GM12878 (cell line): ENCODE results near the gene USP5. TPM values are rescaled to one million over a fixed set of nuclear protein-coding genes. Genes with fewer than 3 reads are reported as not detected.

ENCODE experiments used
- ATAC-seq: fragments of 200-7000 bp; cut with Tn5 transposase; 3 replicates; pipeline ENCODE4 v1.9.1; 2020; ENCODE audit warnings: mild to moderate bottlenecking, moderate library complexity
- BruUV-seq: library from RNA; stranded (reverse); fragments of 400-500 nt; replicated peaks from 2 replicates; lab custom pipeline; 2021; lab: Mats Ljungman, UMichigan
- CTCF ChIA-PET: fragments of 300-600 bp; sonication (Branson Sonifier 250); formaldehyde crosslinking; extraction: SDS; loops from one replicate; lab custom pipeline; 2021; ENCODE audit warnings: inconsistent platforms; lab: Yijun Ruan, JAX
- POLR2A ChIA-PET: fragments of 350-600 bp; formaldehyde crosslinking; extraction: SDS; loops from one replicate; lab custom pipeline; 2021; ENCODE audit warnings: inconsistent platforms; lab: Charles Lee
- RAD21 ChIA-PET: fragments of 300-600 bp; sonication (Branson Sonifier 250); formaldehyde crosslinking; loops from one replicate; lab custom pipeline; 2023; ENCODE audit warnings: antibody characterized with exemption; ENCODE audit not compliant: unreplicated experiment; lab: Charles Lee
- SMC1A ChIA-PET: fragments of 300-600 bp; sonication (Branson Sonifier 250); formaldehyde crosslinking; loops from one replicate; lab custom pipeline; 2023; ENCODE audit not compliant: unreplicated experiment, uncharacterized antibody; lab: Charles Lee
- DNase-seq: peaks from one replicate; pipeline ENCODE4 v3.0.0-alpha.2; 2011; ENCODE audit warnings: low read depth, low spot score
- FAIRE-seq: peaks from 3 replicates; lab custom pipeline; 2011; peaks lifted over from hg19 to GRCh38; lab: Jason Lieb, UNC
- H2AFZ ChIP-seq: 2 replicates; pipeline ENCODE4 v1.6.0; 2011; ENCODE audit warnings: low read depth, low read length, control low read depth; ENCODE audit not compliant: control insufficient read depth
- H3K27ac ChIP-seq: 2 replicates; pipeline ENCODE4 v1.5.1; 2011; ENCODE audit warnings: control low read depth; ENCODE audit not compliant: control insufficient read depth, insufficient read depth
- H3K27me3 ChIP-seq, 2 experiments: replicated peaks in 1 of 2; 2 replicates each; pipeline versions ENCODE4 v1.6.0 to v1.6.1; 2011; ENCODE audit warnings: low read length in 1 of 2; ENCODE audit not compliant: control insufficient read depth in 2 of 2, insufficient read depth in 2 of 2
- H3K36me3 ChIP-seq, 2 experiments: 2 replicates each; pipeline ENCODE4 v1.5.1; 2011; ENCODE audit warnings: low read length in 1 of 2; ENCODE audit not compliant: control insufficient read depth in 2 of 2, insufficient read depth in 2 of 2
- H3K4me1 ChIP-seq: 2 replicates; pipeline ENCODE4 v1.6.1; 2011; ENCODE audit warnings: mild to moderate bottlenecking, low read length, moderate library complexity, mixed read lengths; ENCODE audit not compliant: control insufficient read depth, insufficient read depth
- H3K4me2 ChIP-seq: 2 replicates; pipeline ENCODE4 v1.6.0; 2011; ENCODE audit warnings: control low read depth; ENCODE audit not compliant: control insufficient read depth, insufficient read depth
- H3K4me3 ChIP-seq: fragments of 200-600 bp; sonication (generic); 2 replicates; pipeline ENCODE4 v1.5.1; 2016
- H3K79me2 ChIP-seq: 2 replicates; pipeline ENCODE4 v1.6.0; 2011; ENCODE audit warnings: low read length; ENCODE audit not compliant: control insufficient read depth, insufficient read depth
- H3K9ac ChIP-seq: 2 replicates; pipeline ENCODE4 v1.8.0; 2011; ENCODE audit warnings: low read length, control low read depth, mixed read lengths; ENCODE audit not compliant: control insufficient read depth, insufficient read depth
- H3K9me3 ChIP-seq: replicated peaks from 3 replicates; pipeline ENCODE4 v1.5.1; 2011; ENCODE audit warnings: mild to moderate bottlenecking, low read length; ENCODE audit not compliant: control insufficient read depth, insufficient read depth
- H4K20me1 ChIP-seq: 2 replicates; pipeline ENCODE4 v1.6.0; 2011; ENCODE audit not compliant: control insufficient read depth, insufficient read depth
- IKZF1 ChIP-seq: fragments of 450-650 bp; conservative IDR thresholded peaks from 2 replicates; pipeline ENCODE4 v1.6.1; 2017; ENCODE audit warnings: antibody characterized with exemption, mild to moderate bottlenecking
- MAX ChIP-seq: IDR thresholded peaks from 2 replicates; pipeline ENCODE4 v1.6.1; 2012; ENCODE audit warnings: low read depth, low read length, improper control_type of control experiment
- NFYB ChIP-seq: IDR thresholded peaks from 2 replicates; pipeline ENCODE4 v1.6.1; 2011; ENCODE audit warnings: low read depth, mild to moderate bottlenecking, low read length, improper control_type of control experiment, moderate library complexity; ENCODE audit not compliant: insufficient read depth
- NKRF ChIP-seq: fragments of 450-650 bp; conservative IDR thresholded peaks from 2 replicates; pipeline ENCODE4 v1.6.1; 2017; ENCODE audit warnings: mild to moderate bottlenecking, moderate library complexity
- PBX3 ChIP-seq: IDR thresholded peaks from 2 replicates; pipeline ENCODE4 v1.6.1; 2011; ENCODE audit warnings: mild to moderate bottlenecking, low read depth, low read length, moderate library complexity; ENCODE audit not compliant: insufficient replicate concordance
- PKNOX1 ChIP-seq: fragments of 450-650 bp; IDR thresholded peaks from 2 replicates; pipeline ENCODE4 v1.6.1; 2016; ENCODE audit warnings: mild to moderate bottlenecking
- RELA ChIP-seq: fragments of 450-650 bp; IDR thresholded peaks from 2 replicates; pipeline ENCODE4 v1.8.0; 2014; ENCODE audit warnings: borderline replicate concordance; ENCODE audit not compliant: partially characterized antibody
- SMARCA5 ChIP-seq: fragments of 450-650 bp; IDR thresholded peaks from 2 replicates; pipeline ENCODE4 v1.6.1; 2017; ENCODE audit warnings: mild to moderate bottlenecking
- SP1 ChIP-seq: IDR thresholded peaks from one replicate; pipeline ENCODE4 v1.6.1; 2011; ENCODE audit warnings: low read depth, low read length
- USF1 ChIP-seq: IDR thresholded peaks from 2 replicates; pipeline ENCODE4 v1.6.1; 2011; ENCODE audit warnings: borderline replicate concordance, low read depth, mild to moderate bottlenecking, moderate library complexity, mixed read lengths, low read length; ENCODE audit not compliant: insufficient read depth; ENCODE audit errors: extremely low read length
- WGBS: methylation state at CpG from one replicate; pipeline ENCODE4 v1.1.6; 2016; ENCODE audit warnings: low lambda C conversion rate; ENCODE audit not compliant: insufficient replicate concordance, insufficient coverage; ENCODE audit errors: missing lambda C conversion rate; 5-methylcytosine and 5-hydroxymethylcytosine counted together
- in situ Hi-C: fragments of 300-500 bp; cut with MboI; formaldehyde crosslinking; loops from 9 replicates; pipeline ENCODE4 v1.14.3; 2018; ENCODE audit warnings: mixed read lengths
- intact Hi-C: fragments of 100-400 bp; cut with micrococcal nuclease; formaldehyde crosslinking; loops from one replicate; pipeline ENCODE4 v1.14.2; 2022; ENCODE audit not compliant: unreplicated experiment
- polyA plus RNA-seq, 11 experiments: library from polyadenylated mRNA; depleted of rRNA in 4 of 11; unstranded in 6 of 11; stranded (reverse) in 5 of 11; fragments of >200 nt; fragmentation: Nextera tagmentation in 4 of 11; fragmentation: Illumina TruSeq in 1 of 11; extraction: Ambion mirVana in 4 of 11; extraction: Trizol in 1 of 11; gene quantifications; 1 replicate in 1 of 11; 2 replicates in 10 of 11; pipeline versions ENCODE4 v1.2.1 to v1.2.3, GENCODE V29; 2011 to 2016; ENCODE audit warnings: inconsistent platforms in 2 of 11, missing spikeins in 2 of 11, low read depth in 1 of 11
- total RNA-seq, 4 experiments: library from RNA; depleted of rRNA in 3 of 4; stranded (reverse); fragments of >200 nt in 3 of 4; fragmentation: Illumina TruSeq in 1 of 4; extraction: Trizol in 1 of 4; gene quantifications; 2 replicates each; pipeline versions ENCODE4 v1.2.1 to v1.2.3, GENCODE V29; 2013 to 2021

The USP5 gene
- total and polyA plus RNA-seq, 10 of the 15 experiments (the other 5 are each of a cell fraction or from before 2014, with no cell fraction given), result 2.5 to 124 (median 74.6) TPM

- no peak for TF ChIP-seq PKNOX1
- peak; percentile 56; the same call in 1 of the 2 replicates for TF ChIP-seq MAX
- TF ChIP-seq USF1, result peak; percentile 84
These were observed 62.4 kb downstream of the USP5 start, which contains the start of gene ENO2 (continued) for GRCh38 chr12:6914246-6914946.

- no peak for DNase-seq
- ChIA-PET SMC1A (interaction anchor here (1.3 to 3.1 kb wide), 2 partner anchors 23 to 30 kb away, joined by 5 to 16 read pairs; partner anchors contain the start of gene C12orf57), RAD21 (interaction anchor here (0.7 kb wide), 1 partner anchor 24 kb away, joined by 3 read pairs; no protein-coding TSS in a partner anchor), POLR2A (interaction anchor here (0.6 to 3.0 kb wide), 13 partner anchors 8 to 169 kb away, joined by 3 to 14 read pairs (median 3); partner anchors contain the start of genes C12orf57, CDCA3, RNU7-1 and SPSB2), CTCF (interaction anchor here (1.5 to 4.6 kb wide), 3 partner anchors 9 to 46 kb away, joined by 4 to 20 read pairs (median 18); partner anchors contain the start of gene SPSB2)
- intact Hi-C loops, result no loop called here
- FAIRE-seq, result no peak
- Histone ChIP-seq H3K4me3 (peak overlapping the region; percentile 100), H2AFZ (peak overlapping the region; percentile 81), H3K36me3 (peaks cover 2 to 6% of the 10 kb centered on the region in 2 experiments; a peak in 2 of 4 replicates), H3K79me2 (peaks cover 23% of the 10 kb centered on the region), H4K20me1 (no peaks in the 10 kb centered on the region), H3K9ac (peak overlapping the region; percentile 83), H3K27ac (peak overlapping the region; percentile 59), H3K9me3 (no peaks in the 10 kb centered on the region), H3K27me3 (no peaks in the 10 kb centered on the region), H3K4me2 (peak overlapping the region; percentile 97), H3K4me1 (peaks cover 11% of the 10 kb centered on the region)
- WGBS, result 2% methylated on average over 27 of the region's 29 CpGs
- TSS peak; percentile 61 for BruUV-seq
- ATAC-seq, result peak; percentile 65
- in situ Hi-C loops, result no loop called here
- TF ChIP-seq PBX3, result no peak
- TF ChIP-seq NKRF, result 0 out of 2 replicates have a peak, but pooled peaks have one; percentile 19
- TF ChIP-seq IKZF1, result 0 out of 2 replicates have a peak, but pooled peaks have one; percentile 7
- TF ChIP-seq SMARCA5, result no peak
- no peak for TF ChIP-seq RELA
- no peak for TF ChIP-seq NFYB
- TF ChIP-seq SP1, result peak; percentile 19
These were observed 63.2 kb downstream of the USP5 start for GRCh38 chr12:6914947-6915788.
